Adrenal gland (tissue), 12 donors: ENCODE results near the gene ADM2. TPM values are rescaled to one million over a fixed set of nuclear protein-coding genes. Genes with fewer than 3 reads are reported as not detected.

Experiments
- DNase-seq, 7 donors: peaks; one replicate each; pipeline ENCODE4 v3.0.0-alpha.2; 2019 to 2020
- H3K27ac ChIP-seq, 5 donors: fragments of 200-600 bp; sonication (generic) in 4 of 5; 1 replicate in 3 of 5; 2 replicates in 2 of 5; pipeline versions ENCODE4 v1.5.1 to v1.8.0; 2016 to 2020; ENCODE audit warnings: mild to moderate bottlenecking in 1 of 5
- H3K27me3 ChIP-seq: fragments of 200-600 bp; 2 replicates; pipeline ENCODE4 v1.8.0; 2021
- H3K36me3 ChIP-seq, 2 donors: fragments of 200-600 bp; replicated peaks in 1 of 2; 1 replicate in 1 of 2; 2 replicates in 1 of 2; pipeline versions ENCODE4 v1.5.1 to v1.8.0; 2018 to 2022
- H3K4me1 ChIP-seq, 2 donors: fragments of 200-600 bp; replicated peaks in 1 of 2; 1 replicate in 1 of 2; 2 replicates in 1 of 2; pipeline versions ENCODE4 v1.5.1 to v1.8.0; 2018 to 2021
- H3K4me3 ChIP-seq, 4 donors: fragments of 200-600 bp; sonication (generic) in 3 of 4; one replicate each; pipeline ENCODE4 v1.5.1; 2016 to 2018
- H3K9me3 ChIP-seq, 3 donors: fragments of 200-600 bp; sonication (generic) in 1 of 3; replicated peaks in 1 of 3; 1 replicate in 2 of 3; 2 replicates in 1 of 3; pipeline versions ENCODE4 v1.5.1 to v1.8.0; 2016 to 2021
- CTCF ChIP-seq, 6 experiments: fragments of 450-650 bp in 4 of 6; fragments of 200-600 bp in 2 of 6; sonication (generic) in 1 of 6; IDR thresholded peaks; 1 replicate in 5 of 6; 2 replicates in 1 of 6; pipeline versions ENCODE4 v1.5.1 to v1.8.0; 2016 to 2021; ENCODE audit warnings: antibody characterized with exemption in 6 of 6, mild to moderate bottlenecking in 2 of 6, moderate library complexity in 1 of 6
- POLR2A ChIP-seq, 2 donors: fragments of 450-650 bp; IDR thresholded peaks; one replicate each; pipeline ENCODE4 v1.6.1; 2017; ENCODE audit warnings: antibody characterized with exemption in 2 of 2, mild to moderate bottlenecking in 2 of 2, moderate library complexity in 1 of 2
- WGBS, 4 donors: extraction: QIAGEN DNeasy Blood & Tissue Kit in 2 of 4; methylation state at CpG; one replicate each; pipeline versions ENCODE4 v1.1.5 to v1.1.7; 2013 to 2017; 5-methylcytosine and 5-hydroxymethylcytosine counted together
- intact Hi-C, 2 donors: fragments of 100-400 bp; cut with DNase I; formaldehyde crosslinking; loops; one replicate each; pipeline versions ENCODE4 v1.14.1 to v1.15.0; 2022 to 2023
- polyA plus RNA-seq, 3 donors: library from polyadenylated mRNA; stranded (reverse); fragments of 200-250 nt in 2 of 3; fragments of 350-450 nt in 1 of 3; fragmentation: Illumina TruSeq in 1 of 3; extraction: RNeasy Lipid Tissue Mini Kit (QIAGEN cat#74804) in 1 of 3; gene quantifications; one replicate each; pipeline ENCODE4 v1.2.3, GENCODE V29; 2013 to 2014
- total RNA-seq, 9 donors: library from RNA; depleted of rRNA in 4 of 9; stranded (reverse); fragments of >200 nt in 4 of 9; fragments of 120-200 nt in 1 of 9; fragmentation: NEBNext Ultra II Directional in 1 of 9; extraction: Animal tissue kit (Norgen Biotek cat#: 25700) in 1 of 9; gene quantifications; one replicate each; pipeline versions ENCODE4 v1.1.0 to v1.2.4, GENCODE V29; 2013 to 2023
- donor health status: healthy with polysubstance abuse.
- donor health status: Bipolar disorder and iron deficiency.
- donor health status: DM: yes; HTN: yes; CAD: no.
- donor health status: DM: no; HTN: no; CAD: no.
- donor health status: DM: no; HTN: no; CAD: no.
- donor health status: DM: yes; HTN: yes; CAD: no.

Gene ADM2
- total and polyA plus RNA-seq, 12 donors: 0.07 to 0.54 (median 0.25) TPM; not detected in 5

- H3K4me3 ChIP-seq: no peak overlapping the region
- WGBS, 4 donors: 73 to 82% (median 76%) methylated on average over 4 to 7 of the region's 7 CpGs
- no peak for DNase-seq
- no peak overlapping the region for H3K27ac ChIP-seq
- TF ChIP-seq POLR2A (IDR thresholded peaks at IDR 0.05) (no peak), CTCF (IDR thresholded peaks at IDR 0.05) (no peak)
- no peaks in the 10 kb centered on the region for H3K36me3 ChIP-seq
- no peaks in the 10 kb centered on the region for H3K9me3 ChIP-seq
- peaks cover 19% of the 10 kb centered on the region for H3K27me3 ChIP-seq
- intact Hi-C loops: no loop called here
- peaks cover 13 to 36% of the 10 kb centered on the region in 2 donors for H3K4me1 ChIP-seq
Measured at GRCh38 chr22:50476868-50477267, 4.5 kb upstream of the ADM2 start.

- Histone ChIP-seq H3K36me3 (no peaks in the 10 kb centered on the region), H3K4me3 (no peak overlapping the region), H3K27ac (no peak overlapping the region), H3K27me3 (peaks cover 29% of the 10 kb centered on the region), H3K4me1 (peaks cover 10 to 31% of the 10 kb centered on the region in 2 donors), H3K9me3 (no peaks in the 10 kb centered on the region)
- TF ChIP-seq CTCF (IDR thresholded peaks at IDR 0.05): no peak
- no peak for TF ChIP-seq POLR2A (IDR thresholded peaks at IDR 0.05)
- 88 to 96% (median 91%) methylated on average over 6 to 12 of the region's 12 CpGs for WGBS, 4 donors
- DNase-seq: no peak
- intact Hi-C loops: no loop called here
Measured at GRCh38 chr22:50477923-50478322, 3.4 kb upstream of the ADM2 start.

GRCh38 chr22:50479721-50480120 is 1.6 kb upstream of the ADM2 start:
- 69 to 76% (median 74%) methylated on average over 11 of the region's 11 CpGs for WGBS, 4 donors
- no peak for DNase-seq
- Histone ChIP-seq H3K27me3 (peaks cover 36% of the 10 kb centered on the region), H3K4me1 (peaks cover 0 to 19% of the 10 kb centered on the region in 2 donors), H3K27ac (no peak overlapping the region), H3K9me3 (no peaks in the 10 kb centered on the region), H3K36me3 (no peaks in the 10 kb centered on the region), H3K4me3 (no peak overlapping the region)
- intact Hi-C loops: no loop called here
- TF ChIP-seq POLR2A (IDR thresholded peaks at IDR 0.05) (no peak), CTCF (IDR thresholded peaks at IDR 0.05) (no peak)

GRCh38 chr22:50481045-50481439 is 301 bp upstream of the ADM2 start:
- no peak overlapping the region for H3K27ac ChIP-seq

More at GRCh38 chr22:50481045-50481439, 301 bp upstream of the ADM2 start:
- Histone ChIP-seq H3K27me3 (peaks cover 36% of the 10 kb centered on the region), H3K9me3 (no peaks in the 10 kb centered on the region), H3K36me3 (no peaks in the 10 kb centered on the region), H3K4me1 (peaks cover 0 to 14% of the 10 kb centered on the region in 2 donors), H3K4me3 (peak overlapping the region in 2 of 4 donors; percentile 17 to 56)
- no peak for DNase-seq
- WGBS, 4 donors: 2 to 7% (median 4%) methylated on average over 16 to 45 of the region's 45 CpGs; no CpG with 5 or more reads in 1 of the 4 donors
- intact Hi-C loops: no loop called here
- TF ChIP-seq CTCF (IDR thresholded peaks at IDR 0.05): no peak
- TF ChIP-seq POLR2A (IDR thresholded peaks at IDR 0.05): no peak
